Esophagus squamous epithelium (tissue), 5 donors: ENCODE measurements around the gene EPB41L4B. TPM values are rescaled to one million over a fixed set of nuclear protein-coding genes. Genes with fewer than 3 reads are reported as not detected.

ENCODE experiments used
- DNase-seq: peaks from one replicate; lab custom pipeline; 2025; lab: John Stamatoyannopoulos, UW
- H3K27ac ChIP-seq, 4 donors: fragments of 200-600 bp; sonication (generic); one replicate each; pipeline ENCODE4 v1.5.1; 2016 to 2019; ENCODE audit warnings: mild to moderate bottlenecking in 1 of 4
- H3K27me3 ChIP-seq, 4 donors: fragments of 200-600 bp; sonication (generic); 1 replicate in 3 of 4; 2 replicates in 1 of 4; pipeline versions ENCODE4 v1.5.1 to v1.6.0; 2017 to 2021; ENCODE audit warnings: antibody characterized with exemption in 1 of 4
- H3K36me3 ChIP-seq, 3 donors: fragments of 200-600 bp; sonication (generic); one replicate each; pipeline ENCODE4 v1.5.1; 2016 to 2019
- H3K4me1 ChIP-seq, 3 donors: fragments of 200-600 bp; sonication (generic); one replicate each; pipeline ENCODE4 v1.5.1; 2017 to 2019
- H3K4me3 ChIP-seq, 4 donors: fragments of 200-600 bp; sonication (generic); 1 replicate in 3 of 4; 2 replicates in 1 of 4; pipeline ENCODE4 v1.5.1; 2016 to 2019; ENCODE audit warnings: mild to moderate bottlenecking in 2 of 4, moderate library complexity in 1 of 4
- H3K9me3 ChIP-seq, 3 donors: fragments of 200-600 bp; sonication (generic); one replicate each; pipeline ENCODE4 v1.5.1; 2016 to 2019
- POLR2A ChIP-seq, 4 donors: fragments of 450-650 bp; IDR thresholded peaks; one replicate each; pipeline ENCODE4 v1.6.1; 2017; ENCODE audit warnings: antibody characterized with exemption in 4 of 4, mild to moderate bottlenecking in 4 of 4, moderate library complexity in 3 of 4
- WGBS, 2 donors: methylation state at CpG; one replicate each; pipeline ENCODE4 v1.1.5; 2018; 5-methylcytosine and 5-hydroxymethylcytosine counted together
- intact Hi-C: fragments of 100-400 bp; cut with DNase I; formaldehyde crosslinking; loops from one replicate; pipeline ENCODE4 v1.15.0; 2022
- total RNA-seq, 4 donors: library from RNA; depleted of rRNA; stranded (reverse); fragments of >200 nt; gene quantifications; one replicate each; pipeline ENCODE4 v1.1.0, GENCODE V29; 2016
- TF ChIP-seq, protein P1 (sequence below), 6 experiments: fragments of 450-650 bp in 4 of 6; fragments of 200-600 bp in 2 of 6; sonication (generic) in 2 of 6; IDR thresholded peaks; one replicate each; pipeline ENCODE4 v1.5.1; 2016 to 2019; ENCODE audit warnings: antibody characterized with exemption in 6 of 6, mild to moderate bottlenecking in 4 of 6, moderate library complexity in 4 of 6
- donor health status: DM: yes; HTN: yes; CAD: no.

The EPB41L4B gene
- total RNA-seq, 4 donors from 2014 or later, result 0.45 to 3.8 (median 1.8) TPM

DNA sequence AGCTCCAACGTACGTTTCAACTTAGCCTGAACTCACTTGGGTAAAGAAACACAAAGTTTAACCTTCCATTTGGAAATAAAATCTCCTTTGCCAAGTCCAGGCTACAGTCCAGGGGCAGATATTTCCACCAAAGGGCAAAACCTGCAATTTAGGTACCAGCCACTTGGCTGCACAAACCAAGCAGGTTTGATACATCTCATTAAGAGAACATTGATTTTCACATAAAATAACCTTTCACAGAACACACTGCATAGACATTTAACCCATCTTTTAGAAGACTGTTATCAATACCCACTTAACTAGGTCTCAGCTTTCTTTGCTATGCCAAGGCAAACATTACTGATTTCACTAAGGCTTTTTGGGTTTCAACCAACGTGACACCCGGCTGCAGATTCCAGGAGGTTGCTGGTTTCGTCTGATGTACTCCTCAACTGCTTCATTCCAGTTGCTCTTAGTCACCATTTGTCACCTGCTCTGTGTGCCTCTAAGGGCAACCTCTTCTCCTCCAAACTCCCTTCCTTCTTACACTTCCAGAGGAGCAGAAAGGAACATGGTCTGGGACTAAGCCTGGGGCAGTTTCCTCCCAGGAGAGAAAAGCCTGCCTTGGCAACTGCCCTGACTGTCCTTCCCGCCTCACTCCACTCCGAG, 67.1 kb downstream of the EPB41L4B start:
- 61 to 66% methylated on average over 7 of the region's 7 CpGs for WGBS, 2 donors
- Histone ChIP-seq H3K27me3 (peaks cover 0 to 4% (median 0%) of the 10 kb centered on the region in 4 donors), H3K36me3 (no peaks in the 10 kb centered on the region), H3K9me3 (no peaks in the 10 kb centered on the region), H3K4me3 (no peak overlapping the region), H3K27ac (peak overlapping the region in 1 of 4 donors; percentile 28), H3K4me1 (peaks cover 0 to 7% (median 4%) of the 10 kb centered on the region in 3 donors)
- DNase-seq, result no peak
- no peak for TF ChIP-seq POLR2A (IDR thresholded peaks at IDR 0.05)
- TF ChIP-seq, protein P1, sequence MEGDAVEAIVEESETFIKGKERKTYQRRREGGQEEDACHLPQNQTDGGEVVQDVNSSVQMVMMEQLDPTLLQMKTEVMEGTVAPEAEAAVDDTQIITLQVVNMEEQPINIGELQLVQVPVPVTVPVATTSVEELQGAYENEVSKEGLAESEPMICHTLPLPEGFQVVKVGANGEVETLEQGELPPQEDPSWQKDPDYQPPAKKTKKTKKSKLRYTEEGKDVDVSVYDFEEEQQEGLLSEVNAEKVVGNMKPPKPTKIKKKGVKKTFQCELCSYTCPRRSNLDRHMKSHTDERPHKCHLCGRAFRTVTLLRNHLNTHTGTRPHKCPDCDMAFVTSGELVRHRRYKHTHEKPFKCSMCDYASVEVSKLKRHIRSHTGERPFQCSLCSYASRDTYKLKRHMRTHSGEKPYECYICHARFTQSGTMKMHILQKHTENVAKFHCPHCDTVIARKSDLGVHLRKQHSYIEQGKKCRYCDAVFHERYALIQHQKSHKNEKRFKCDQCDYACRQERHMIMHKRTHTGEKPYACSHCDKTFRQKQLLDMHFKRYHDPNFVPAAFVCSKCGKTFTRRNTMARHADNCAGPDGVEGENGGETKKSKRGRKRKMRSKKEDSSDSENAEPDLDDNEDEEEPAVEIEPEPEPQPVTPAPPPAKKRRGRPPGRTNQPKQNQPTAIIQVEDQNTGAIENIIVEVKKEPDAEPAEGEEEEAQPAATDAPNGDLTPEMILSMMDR (IDR thresholded peaks at IDR 0.05), result peak in 1 of 6 experiments; percentile 15
- intact Hi-C loops, result loop anchor here (10.0 kb wide), 1 partner anchor 61 kb away; no protein-coding TSS in a partner anchor

DNA sequence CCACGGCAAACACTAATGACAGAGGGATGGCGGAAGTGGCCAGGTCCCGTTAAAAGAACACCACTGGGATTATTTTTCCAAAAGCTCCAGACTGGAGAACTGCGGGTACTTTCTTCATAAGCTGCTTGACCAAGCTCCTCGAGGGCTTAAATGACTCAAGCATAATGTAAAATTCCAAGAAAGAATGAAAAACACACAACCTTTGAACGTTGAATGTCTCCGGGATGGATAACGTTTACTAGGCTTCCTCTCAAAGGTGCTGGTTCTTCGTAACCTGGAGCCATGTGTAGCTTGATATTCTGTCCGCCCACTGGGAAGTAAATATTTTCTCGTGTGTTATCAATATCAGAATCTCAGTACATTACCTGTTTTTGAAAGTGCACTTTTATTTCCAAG, 67.6 kb downstream of the EPB41L4B start:
- TF ChIP-seq, protein P1 (IDR thresholded peaks at IDR 0.05), result no peak
- TF ChIP-seq POLR2A (IDR thresholded peaks at IDR 0.05), result no peak
- no peak overlapping the region for H3K27ac ChIP-seq
- no peaks in the 10 kb centered on the region for H3K36me3 ChIP-seq
- no peak for DNase-seq
- WGBS, 2 donors, result 90 to 91% methylated on average over 11 of the region's 11 CpGs
- peaks cover 0 to 7% (median 4%) of the 10 kb centered on the region in 3 donors for H3K4me1 ChIP-seq
- no peaks in the 10 kb centered on the region for H3K27me3 ChIP-seq
- no peaks in the 10 kb centered on the region for H3K9me3 ChIP-seq
- intact Hi-C loops, result loop anchor here (10.0 kb wide), 1 partner anchor 62 kb away; no protein-coding TSS in a partner anchor
- H3K4me3 ChIP-seq, result no peak overlapping the region

GRCh38 chr9:109252291-109252690, 68.6 kb downstream of the EPB41L4B start:
- no peak for TF ChIP-seq POLR2A (IDR thresholded peaks at IDR 0.05)
- TF ChIP-seq, protein P1 (IDR thresholded peaks at IDR 0.05), result no peak
- Histone ChIP-seq H3K4me3 (no peak overlapping the region), H3K4me1 (peaks cover 0 to 7% (median 4%) of the 10 kb centered on the region in 3 donors), H3K27ac (no peak overlapping the region), H3K36me3 (no peaks in the 10 kb centered on the region), H3K9me3 (no peaks in the 10 kb centered on the region), H3K27me3 (no peaks in the 10 kb centered on the region)
- intact Hi-C loops, result loop anchor here (10.0 kb wide), 1 partner anchor 63 kb away; no protein-coding TSS in a partner anchor
- WGBS, 2 donors, result 87 to 89% methylated on average over 5 to 7 of the region's 7 CpGs
- no peak for DNase-seq

- H3K4me3 ChIP-seq, result no peak overlapping the region
- no peaks in the 10 kb centered on the region for H3K27me3 ChIP-seq
- H3K9me3 ChIP-seq, result no peaks in the 10 kb centered on the region
- H3K27ac ChIP-seq, result no peak overlapping the region
- 88% methylated on average over 5 of the region's 5 CpGs for WGBS, 2 donors
- H3K4me1 ChIP-seq, result peaks cover 0 to 7% (median 4%) of the 10 kb centered on the region in 3 donors
- TF ChIP-seq, protein P1 (IDR thresholded peaks at IDR 0.05), result no peak
- TF ChIP-seq POLR2A (IDR thresholded peaks at IDR 0.05), result no peak
- no peaks in the 10 kb centered on the region for H3K36me3 ChIP-seq
- DNase-seq, result no peak
- intact Hi-C loops, result loop anchor here (10.0 kb wide), 1 partner anchor 63 kb away; no protein-coding TSS in a partner anchor
Measured at GRCh38 chr9:109251776-109252106, 69.1 kb downstream of the EPB41L4B start.

DNA sequence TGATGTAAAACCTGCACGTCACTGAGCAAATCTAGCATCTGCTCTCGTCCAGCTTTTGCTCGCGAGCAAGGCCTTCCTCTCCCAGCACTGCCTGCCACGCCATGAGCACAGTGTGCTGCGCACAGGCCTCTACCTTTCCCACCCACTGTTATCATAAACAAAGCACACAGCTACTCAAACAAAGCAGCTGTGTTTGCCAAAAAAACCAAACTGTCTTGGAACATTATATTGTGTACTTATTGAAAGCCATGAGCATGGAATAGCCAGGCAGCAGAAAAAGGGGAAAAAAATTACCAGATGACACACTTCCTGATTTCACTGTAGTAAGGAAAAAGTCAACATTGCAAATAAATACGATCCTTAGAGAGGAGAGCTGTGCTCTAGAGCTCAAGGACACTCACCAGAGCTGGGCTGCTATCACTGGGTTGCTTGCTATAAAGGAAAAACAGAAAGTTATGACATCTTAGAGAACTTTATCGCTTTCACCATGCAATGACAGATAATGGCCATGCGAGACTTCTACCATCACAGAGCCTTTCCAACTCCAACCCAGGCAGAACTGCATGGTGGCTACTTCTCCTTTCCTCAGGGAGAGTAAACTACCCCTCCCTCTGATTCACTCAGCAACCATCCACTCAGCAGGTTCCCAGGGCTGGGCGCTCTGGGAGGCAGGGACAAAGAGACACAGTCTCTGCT, 69.6 kb downstream of the EPB41L4B start:
- no peak for DNase-seq
- Histone ChIP-seq H3K9me3 (no peaks in the 10 kb centered on the region), H3K36me3 (no peaks in the 10 kb centered on the region), H3K27ac (no peak overlapping the region), H3K4me1 (peaks cover 0 to 7% (median 4%) of the 10 kb centered on the region in 3 donors), H3K27me3 (peaks cover 0 to 3% (median 0%) of the 10 kb centered on the region in 4 donors), H3K4me3 (no peak overlapping the region)
- intact Hi-C loops, result loop anchor here (10.0 kb wide), 1 partner anchor 64 kb away; no protein-coding TSS in a partner anchor
- TF ChIP-seq, protein P1 (IDR thresholded peaks at IDR 0.05), result no peak
- no peak for TF ChIP-seq POLR2A (IDR thresholded peaks at IDR 0.05)
- WGBS, 2 donors, result 85 to 86% methylated on average over 7 to 10 of the region's 10 CpGs
